Psoas muscle (tissue), 8 donors: Measurements from ENCODE around the gene CEMIP. TPM values are rescaled to one million over a fixed set of nuclear protein-coding genes. Genes with fewer than 3 reads are reported as not detected.

ENCODE experiments used
- ATAC-seq, 4 donors: fragments of 200-7000 bp; cut with Tn5 transposase; one replicate each; pipeline ENCODE4 v1.9.1; 2020; ENCODE audit warnings: moderate library complexity in 3 of 4, mild to moderate bottlenecking in 2 of 4
- DNase-seq, 2 donors: peaks; one replicate each; pipeline ENCODE4 v3.0.0-alpha.2; 2020
- H3K27ac ChIP-seq: fragments of 200-600 bp; one replicate; pipeline ENCODE4 v1.8.0; 2022
- H3K27me3 ChIP-seq, 3 donors: fragments of 200-600 bp in 1 of 3; one replicate each; pipeline versions ENCODE4 v1.6.1 to v1.8.0; 2013 to 2022; ENCODE audit warnings: low read length in 2 of 3, mild to moderate bottlenecking in 2 of 3, moderate library complexity in 1 of 3; ENCODE audit not compliant: insufficient read depth in 3 of 3
- H3K36me3 ChIP-seq, 2 donors: fragments of 200-600 bp in 1 of 2; one replicate each; pipeline versions ENCODE4 v1.6.1 to v1.8.0; 2013 to 2022; ENCODE audit warnings: low read depth in 1 of 2, mild to moderate bottlenecking in 1 of 2, moderate library complexity in 1 of 2; ENCODE audit not compliant: insufficient read depth in 1 of 2
- H3K4me1 ChIP-seq: fragments of 200-600 bp; one replicate; pipeline ENCODE4 v1.8.0; 2022
- H3K4me3 ChIP-seq: fragments of 200-600 bp; one replicate; pipeline ENCODE4 v1.8.0; 2022; ENCODE audit warnings: mild to moderate bottlenecking
- H3K9me3 ChIP-seq: fragments of 200-600 bp; one replicate; pipeline ENCODE4 v1.8.0; 2022
- WGBS, 3 donors: extraction: QIAGEN DNeasy Blood & Tissue Kit; methylation state at CpG; one replicate each; pipeline versions ENCODE4 v1.1.6 to v1.1.7; 2013; 5-methylcytosine and 5-hydroxymethylcytosine counted together
- intact Hi-C, 2 donors: fragments of 100-400 bp; cut with DNase I; formaldehyde crosslinking; loops; one replicate each; pipeline versions ENCODE4 v1.11.0 to v1.14.2; 2022
- polyA plus RNA-seq, 3 donors: library from polyadenylated mRNA; stranded (reverse); fragments of 200-250 nt; gene quantifications; one replicate each; pipeline ENCODE4 v1.2.3, GENCODE V29; 2013
- total RNA-seq, 4 donors: library from RNA; stranded (reverse); fragmentation: NEBNext Ultra II Directional in 2 of 4; extraction: Animal tissue kit (Norgen Biotek cat#: 25700) in 2 of 4; gene quantifications; one replicate each; pipeline versions ENCODE4 v1.2.1 to v1.2.4, GENCODE V29; 2021 to 2023
- TF ChIP-seq, protein P1 (sequence below): fragments of 200-600 bp; IDR thresholded peaks from one replicate; pipeline ENCODE4 v1.8.0; 2022; ENCODE audit warnings: antibody characterized with exemption
- donor health status: healthy with polysubstance abuse.
- donor health status: DM: no; HTN: no; CAD: no; lungs with moderate emphysema.
- donor health status: Bipolar disorder and iron deficiency.
- donor health status: healthy.
- donor health status: DM: yes; HTN: yes; CAD: no.
- donor health status: DM: no; HTN: no; CAD: no.
- donor health status: DM: no; HTN: no; CAD: no.
- donor health status: DM: yes; HTN: yes; CAD: no.

Gene CEMIP
- total and polyA plus RNA-seq, 7 donors = under 0.01 to 0.96 (median 0.04) TPM

DNA sequence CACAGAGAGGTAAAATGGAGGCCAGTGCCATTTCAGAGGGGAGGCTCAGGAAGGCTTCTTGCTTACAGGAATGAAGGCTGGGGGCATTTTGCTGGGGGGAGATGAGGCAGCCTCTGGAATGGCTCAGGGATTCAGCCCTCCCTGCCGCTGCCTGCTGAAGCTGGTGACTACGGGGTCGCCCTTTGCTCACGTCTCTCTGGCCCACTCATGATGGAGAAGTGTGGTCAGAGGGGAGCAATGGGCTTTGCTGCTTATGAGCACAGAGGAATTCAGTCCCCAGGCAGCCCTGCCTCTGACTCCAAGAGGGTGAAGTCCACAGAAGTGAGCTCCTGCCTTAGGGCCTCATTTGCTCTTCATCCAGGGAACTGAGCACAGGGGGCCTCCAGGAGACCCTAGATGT, 170.6 kb downstream of the CEMIP start:
- intact Hi-C loops = loop anchor here in 1 of 2 donors (10.0 kb wide), 1 partner anchor 165 kb away; no protein-coding TSS in a partner anchor
- TF ChIP-seq, protein P1, sequence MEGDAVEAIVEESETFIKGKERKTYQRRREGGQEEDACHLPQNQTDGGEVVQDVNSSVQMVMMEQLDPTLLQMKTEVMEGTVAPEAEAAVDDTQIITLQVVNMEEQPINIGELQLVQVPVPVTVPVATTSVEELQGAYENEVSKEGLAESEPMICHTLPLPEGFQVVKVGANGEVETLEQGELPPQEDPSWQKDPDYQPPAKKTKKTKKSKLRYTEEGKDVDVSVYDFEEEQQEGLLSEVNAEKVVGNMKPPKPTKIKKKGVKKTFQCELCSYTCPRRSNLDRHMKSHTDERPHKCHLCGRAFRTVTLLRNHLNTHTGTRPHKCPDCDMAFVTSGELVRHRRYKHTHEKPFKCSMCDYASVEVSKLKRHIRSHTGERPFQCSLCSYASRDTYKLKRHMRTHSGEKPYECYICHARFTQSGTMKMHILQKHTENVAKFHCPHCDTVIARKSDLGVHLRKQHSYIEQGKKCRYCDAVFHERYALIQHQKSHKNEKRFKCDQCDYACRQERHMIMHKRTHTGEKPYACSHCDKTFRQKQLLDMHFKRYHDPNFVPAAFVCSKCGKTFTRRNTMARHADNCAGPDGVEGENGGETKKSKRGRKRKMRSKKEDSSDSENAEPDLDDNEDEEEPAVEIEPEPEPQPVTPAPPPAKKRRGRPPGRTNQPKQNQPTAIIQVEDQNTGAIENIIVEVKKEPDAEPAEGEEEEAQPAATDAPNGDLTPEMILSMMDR = no peak
- H3K4me3 ChIP-seq = no peak overlapping the region
- ATAC-seq = no peak
- DNase-seq = no peak
- H3K4me1 ChIP-seq = no peaks in the 10 kb centered on the region
- H3K36me3 ChIP-seq = peaks cover 3 to 52% of the 10 kb centered on the region in 2 donors
- no peaks in the 10 kb centered on the region for H3K9me3 ChIP-seq
- no peaks in the 10 kb centered on the region for H3K27me3 ChIP-seq
- WGBS, 3 donors = 97 to 100% (median 98%) methylated on average over 4 of the region's 4 CpGs
- no peak overlapping the region for H3K27ac ChIP-seq

DNA sequence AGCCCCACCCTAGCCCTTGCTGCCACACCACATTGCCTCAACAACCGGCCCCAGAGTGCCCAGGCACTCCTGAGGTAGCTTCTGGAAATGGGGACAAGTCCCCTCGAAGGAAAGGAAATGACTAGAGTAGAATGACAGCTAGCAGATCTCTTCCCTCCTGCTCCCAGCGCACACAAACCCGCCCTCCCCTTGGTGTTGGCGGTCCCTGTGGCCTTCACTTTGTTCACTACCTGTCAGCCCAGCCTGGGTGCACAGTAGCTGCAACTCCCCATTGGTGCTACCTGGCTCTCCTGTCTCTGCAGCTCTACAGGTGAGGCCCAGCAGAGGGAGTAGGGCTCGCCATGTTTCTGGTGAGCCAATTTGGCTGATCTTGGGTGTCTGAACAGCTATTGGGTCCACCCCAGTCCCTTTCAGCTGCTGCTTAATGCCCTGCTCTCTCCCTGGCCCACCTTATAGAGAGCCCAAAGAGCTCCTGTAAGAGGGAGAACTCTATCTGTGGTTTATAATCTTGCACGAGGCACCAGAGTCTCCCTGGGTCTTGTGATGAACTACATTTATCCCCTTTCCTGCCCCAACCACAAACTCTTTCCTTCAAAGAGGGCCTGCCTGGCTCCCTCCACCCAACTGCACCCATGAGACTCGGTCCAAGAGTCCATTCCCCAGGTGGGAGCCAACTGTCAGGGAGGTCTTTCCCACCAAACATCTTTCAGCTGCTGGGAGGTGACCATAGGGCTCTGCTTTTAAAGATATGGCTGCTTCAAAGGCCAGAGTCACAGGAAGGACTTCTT, 171.3 kb downstream of the CEMIP start:
- Histone ChIP-seq H3K4me1 (no peaks in the 10 kb centered on the region), H3K27me3 (no peaks in the 10 kb centered on the region), H3K27ac (no peak overlapping the region), H3K9me3 (no peaks in the 10 kb centered on the region), H3K36me3 (peaks cover 3 to 52% of the 10 kb centered on the region in 2 donors), H3K4me3 (no peak overlapping the region)
- ATAC-seq = no peak
- intact Hi-C loops = no loop called here
- DNase-seq = no peak
- TF ChIP-seq, protein P1 = no peak
- WGBS, 3 donors = 91 to 96% (median 91%) methylated on average over 7 to 8 of the region's 8 CpGs

DNA sequence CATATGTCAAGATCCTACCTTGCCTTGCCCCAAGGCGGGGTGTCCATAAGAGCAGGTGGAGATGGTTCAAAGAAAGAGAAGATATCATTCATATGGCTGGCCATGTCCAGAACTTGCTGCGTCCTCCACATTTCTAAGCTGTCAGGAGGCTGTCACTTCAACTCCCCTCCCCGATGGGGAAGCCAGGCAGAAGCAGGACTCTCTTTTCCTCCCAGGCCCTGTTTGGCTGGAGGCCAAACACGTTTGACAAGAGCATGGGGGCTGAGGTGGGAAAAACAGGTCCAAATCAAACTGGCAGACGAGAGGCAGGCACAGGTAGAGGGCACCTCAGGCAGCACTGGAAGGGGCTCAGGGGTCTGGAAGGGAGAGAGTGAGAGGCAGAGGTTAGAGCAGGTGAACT, 172.8 kb downstream of the CEMIP start:
- ATAC-seq = no peak
- TF ChIP-seq, protein P1 = no peak
- 72 to 74% (median 74%) methylated on average over 5 of the region's 5 CpGs for whole genome bisulfite sequencing, 3 donors

DNA sequence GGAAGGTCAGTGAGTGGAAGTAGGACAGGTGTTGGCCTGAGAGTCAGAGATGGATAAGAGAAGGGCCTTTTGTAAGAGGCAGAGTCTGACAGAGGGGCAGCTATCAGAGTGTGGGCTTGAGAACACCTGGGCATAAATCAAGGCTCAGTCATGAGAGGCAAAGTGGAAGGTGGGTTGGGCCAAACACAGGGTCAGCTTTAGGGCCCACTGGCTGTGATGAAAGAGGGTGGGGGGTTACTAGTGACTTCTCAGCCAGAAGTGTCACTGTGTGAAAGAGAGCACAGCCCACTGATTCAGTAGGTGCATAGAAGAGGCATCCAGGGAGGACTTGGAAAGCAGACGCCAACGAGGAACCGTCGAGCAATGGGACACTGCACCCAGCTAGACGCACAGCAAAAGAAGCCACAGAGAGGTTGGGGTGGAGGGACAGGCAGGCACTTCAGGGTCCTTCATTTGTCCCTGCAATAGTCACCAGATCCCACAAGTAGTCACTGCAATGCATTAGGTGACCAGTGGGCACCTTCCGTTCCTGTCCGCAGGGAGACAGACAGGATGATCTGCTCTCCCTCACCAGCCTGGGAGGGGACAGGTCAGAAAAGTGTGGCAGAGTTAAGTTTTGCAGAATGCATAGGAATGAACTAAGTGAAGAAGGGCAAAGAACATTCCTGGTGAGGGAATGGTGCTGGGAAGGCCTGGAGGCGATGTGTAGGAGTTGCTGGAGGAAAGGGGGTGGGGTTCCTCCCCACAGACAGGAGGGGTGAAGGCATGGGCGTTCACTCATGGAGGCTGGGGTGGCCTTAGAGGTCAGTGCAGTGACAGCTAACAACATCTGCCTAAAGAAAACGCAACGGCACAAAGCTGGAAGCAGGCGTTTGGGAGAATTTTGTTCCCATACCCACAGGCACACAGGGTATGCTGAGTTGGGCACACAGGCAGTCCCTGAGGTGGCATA, 174.1 kb downstream of the CEMIP start:
- Histone ChIP-seq H3K27ac (no peak overlapping the region), H3K4me3 (no peak overlapping the region), H3K27me3 (no peaks in the 10 kb centered on the region), H3K36me3 (peaks cover 0 to 27% of the 10 kb centered on the region in 2 donors), H3K9me3 (no peaks in the 10 kb centered on the region), H3K4me1 (no peaks in the 10 kb centered on the region)
- ATAC-seq = no peak
- TF ChIP-seq, protein P1 = no peak
- intact Hi-C loops = no loop called here
- no peak for DNase-seq
- 95 to 97% (median 95%) methylated on average over 12 of the region's 12 CpGs for WGBS, 3 donors

More for the DNA sequence above, 172.8 kb downstream of the CEMIP start:
- H3K4me1 ChIP-seq = no peaks in the 10 kb centered on the region
- DNase-seq = no peak
- no peaks in the 10 kb centered on the region for H3K9me3 ChIP-seq
- no peak overlapping the region for H3K4me3 ChIP-seq
- intact Hi-C loops = no loop called here
- peaks cover 3 to 41% of the 10 kb centered on the region in 2 donors for H3K36me3 ChIP-seq
- no peak overlapping the region for H3K27ac ChIP-seq
- H3K27me3 ChIP-seq = no peaks in the 10 kb centered on the region
